DND-41 (cell line): Measurements from ENCODE around the gene NOTCH2.

ENCODE experiments used
- CTCF ChIP-seq: IDR thresholded peaks from 2 replicates; pipeline ENCODE4 v1.5.1; 2012; ENCODE audit warnings: borderline replicate concordance, low read length, moderate library complexity, mild to moderate bottlenecking; ENCODE audit not compliant: poor library complexity, severe bottlenecking; ENCODE audit errors: extremely low read depth
- EZH2 ChIP-seq: IDR thresholded peaks from 3 replicates; pipeline ENCODE4 v1.6.1; 2012; ENCODE audit warnings: borderline replicate concordance, low read depth, mild to moderate bottlenecking, moderate library complexity, low read length, inconsistent platforms; ENCODE audit not compliant: severe bottlenecking

DNA sequence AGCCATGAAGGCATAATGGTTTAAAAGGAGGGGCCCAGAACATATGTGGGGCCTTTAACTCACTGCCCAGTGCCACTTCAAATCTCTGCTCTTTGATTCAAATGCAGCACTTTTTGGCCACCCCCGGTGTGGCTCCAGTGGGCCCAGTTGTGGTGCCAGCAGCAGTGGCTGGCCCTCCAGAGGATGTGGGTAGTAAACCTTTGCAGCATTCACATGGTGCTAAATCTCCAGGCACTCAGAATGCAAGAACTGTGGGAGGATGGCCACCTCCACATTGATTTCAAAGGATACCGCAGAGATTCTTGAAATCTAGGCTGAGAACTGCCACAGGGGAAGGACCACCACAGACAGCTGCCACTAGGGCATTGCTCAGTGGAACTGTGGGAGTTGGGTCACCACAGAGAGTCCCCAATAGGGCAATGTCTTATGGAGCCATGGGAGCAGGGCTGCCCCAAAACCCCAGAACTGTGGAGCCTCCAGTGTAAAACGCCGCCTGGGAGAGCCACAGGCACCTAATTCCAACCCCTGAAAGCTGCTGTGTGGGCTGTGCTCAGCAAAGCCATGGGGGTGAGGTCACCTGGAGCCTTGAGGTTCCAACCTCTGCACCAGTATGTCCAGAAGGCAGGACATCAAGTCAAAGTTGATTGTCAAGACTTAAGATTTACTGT is 166.6 kb downstream of the NOTCH2 start:
- TF ChIP-seq CTCF (no peak), EZH2 (no peak)
